Stimulated activated CD8-positive, alpha-beta memory T cell treated with anti-CD3 and anti-CD28 coated beads, Interleukin-7, amount 100 ng/mL, for 4 hours (primary cell): ENCODE results near the gene KIAA1328.
"Not testable (repeated sequence)": the region's sequence is repeated elsewhere in the genome, so short reads cannot be mapped to it uniquely, and the experiment has no call there.

ENCODE experiments used
- DNase-seq, 2 donors: peaks; one replicate each; pipeline ENCODE4 v3.0.0-alpha.2; 2020; ENCODE audit warnings: low read depth in 2 of 2

Gene KIAA1328

GRCh38 chr18:36828630-36829361, at the start of gene KIAA1328, which contains the start of gene TPGS2:
TSS of gene KIAA1328 (plus strand) at chr18:36829127. CDS start at chr18:36829139, 12 bp downstream.
TSS of gene TPGS2 (minus strand) at chr18:36829002. CDS start at chr18:36828767, 235 bp downstream.
- peak; percentile 67 to 84 for DNase-seq

DNA sequence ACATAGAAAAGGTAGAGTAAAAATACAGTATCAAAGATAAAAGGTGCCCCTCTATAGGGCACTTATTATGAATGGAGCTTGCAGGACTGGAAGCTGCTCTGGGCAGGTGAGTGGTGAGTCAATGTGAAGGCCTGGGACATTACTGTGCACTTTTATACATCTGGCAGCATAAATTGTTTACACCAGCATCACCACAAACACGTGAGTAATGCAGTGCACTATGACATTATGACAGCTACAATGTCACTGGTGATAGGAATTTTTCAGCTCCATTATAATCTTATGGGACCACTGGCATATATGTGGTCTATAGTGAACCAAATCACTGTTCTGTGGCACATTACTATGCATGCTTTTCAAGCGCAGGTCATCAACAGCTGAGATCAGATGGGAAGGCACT, 48.2 kb upstream of the KIAA1328 start:
- DNase-seq = no peak

DNA sequence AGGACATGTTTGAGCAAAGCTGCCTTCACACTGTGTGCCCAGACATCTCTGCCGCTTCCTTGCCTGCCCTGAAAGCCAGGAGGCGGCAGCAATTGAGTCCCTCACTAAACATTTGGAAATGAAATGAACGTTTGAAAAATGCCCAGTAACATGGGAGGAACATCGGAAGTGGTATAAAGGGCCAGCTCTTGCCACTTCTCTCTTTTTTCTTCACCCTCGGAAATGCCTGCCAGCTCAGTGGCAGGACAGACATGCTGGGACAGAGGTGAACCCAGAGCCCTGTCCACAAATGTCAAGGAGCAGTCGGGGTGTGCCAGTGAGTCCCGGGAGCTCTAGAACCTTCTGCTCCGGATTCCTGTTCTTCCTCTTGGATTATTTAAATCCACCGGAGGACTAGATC, 46.2 kb upstream of the KIAA1328 start:
- no peak for DNase-seq

- no peak for DNase-seq
These were observed 45.1 kb upstream of the KIAA1328 start for GRCh38 chr18:36783792-36784191.

DNA sequence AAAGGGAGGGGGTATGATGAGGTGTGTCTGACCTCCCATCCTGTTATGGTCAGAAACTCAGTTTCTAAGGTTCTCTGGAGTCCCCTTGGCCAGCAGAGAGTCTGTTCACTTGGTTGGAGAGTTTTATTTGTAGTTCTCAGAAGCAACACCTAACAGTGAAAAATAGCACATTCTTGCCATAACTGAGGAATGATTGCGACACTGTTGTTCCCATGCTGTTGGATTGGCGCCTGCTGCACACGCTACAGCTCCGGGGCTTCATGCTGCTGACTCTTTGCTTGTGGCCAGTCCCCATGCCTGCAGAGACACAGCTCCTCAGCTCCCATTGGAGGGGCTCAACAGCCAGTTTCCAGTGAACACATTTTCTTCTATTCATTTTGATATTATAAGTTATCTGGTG, 42.2 kb upstream of the KIAA1328 start:
- no peak for DNase-seq

DNA sequence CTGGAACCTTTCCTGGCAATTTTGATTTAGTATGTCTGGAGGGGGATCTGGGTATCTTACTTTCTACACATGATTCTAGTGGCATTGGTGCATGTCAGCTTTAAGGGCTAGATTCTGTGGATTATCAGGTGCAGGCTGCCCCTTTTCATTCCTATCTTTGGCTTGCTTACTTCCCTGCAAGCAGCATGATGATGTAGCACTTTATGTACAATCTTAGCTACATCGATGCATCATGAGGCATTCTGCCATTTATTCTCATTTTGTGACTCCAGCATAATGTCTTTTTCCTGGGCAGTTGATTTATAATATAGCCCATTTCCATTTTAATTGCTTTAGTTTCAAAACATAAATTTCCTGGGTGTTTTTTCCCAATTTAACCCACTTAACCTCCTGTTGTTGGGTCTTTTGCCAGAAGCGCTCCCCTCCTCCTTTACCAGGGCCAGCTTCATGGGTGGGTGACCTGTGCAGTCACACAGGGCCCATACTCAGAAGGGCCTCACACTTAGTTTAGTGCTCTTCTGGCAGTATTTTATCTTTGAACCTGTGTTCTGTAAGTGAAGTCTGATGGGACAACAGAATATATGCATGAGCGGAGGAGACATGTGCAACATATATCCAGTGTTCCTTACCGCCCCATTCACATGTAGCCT, 36.2 kb upstream of the KIAA1328 start:
- no peak for DNase-seq

DNA sequence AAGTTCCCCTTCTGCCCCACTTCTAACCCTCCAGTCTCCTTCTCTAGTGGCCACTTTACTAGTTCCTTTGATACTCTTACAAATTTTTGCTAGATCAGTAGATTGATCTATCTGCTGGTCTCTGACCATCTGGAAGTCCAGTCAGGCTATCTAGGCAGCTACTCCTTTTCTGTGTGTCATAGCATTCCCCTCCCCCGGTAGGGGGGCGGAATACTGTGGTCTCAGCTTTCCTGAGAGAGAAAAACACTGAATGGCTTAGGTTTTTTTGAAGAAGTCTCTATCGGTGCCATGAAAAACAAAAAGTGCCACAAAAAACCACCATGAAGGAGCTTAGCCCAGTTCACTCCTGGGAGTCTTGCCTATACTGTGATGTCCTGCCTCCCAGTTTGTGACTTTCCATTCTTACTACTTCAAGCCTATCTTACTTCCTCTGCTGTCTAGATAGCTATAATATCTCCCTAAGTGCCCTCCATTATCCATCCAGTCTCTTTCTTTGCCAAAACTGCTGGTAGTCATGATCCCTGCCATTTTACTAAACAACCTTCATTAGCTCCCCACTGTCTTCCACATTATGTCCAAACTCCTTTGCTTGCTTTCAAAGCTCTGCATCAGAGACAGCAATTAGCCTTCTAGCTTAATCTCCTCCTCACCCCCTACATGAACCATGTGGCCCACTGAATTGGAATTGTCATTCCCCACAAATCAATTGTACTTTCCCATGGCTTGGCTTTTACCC, 30.0 kb upstream of the KIAA1328 start:
- no peak for DNase-seq

- no peak for DNase-seq
These were observed 23.8 kb upstream of the KIAA1328 start for GRCh38 chr18:36805105-36805504.

- DNase-seq = no peak
These were observed 20.2 kb upstream of the KIAA1328 start for GRCh38 chr18:36808681-36809080.

GRCh38 chr18:36809590-36810381, 19.1 kb upstream of the KIAA1328 start:
- no peak for DNase-seq

GRCh38 chr18:36811430-36811829, 17.5 kb upstream of the KIAA1328 start:
- no peak for DNase-seq

DNA sequence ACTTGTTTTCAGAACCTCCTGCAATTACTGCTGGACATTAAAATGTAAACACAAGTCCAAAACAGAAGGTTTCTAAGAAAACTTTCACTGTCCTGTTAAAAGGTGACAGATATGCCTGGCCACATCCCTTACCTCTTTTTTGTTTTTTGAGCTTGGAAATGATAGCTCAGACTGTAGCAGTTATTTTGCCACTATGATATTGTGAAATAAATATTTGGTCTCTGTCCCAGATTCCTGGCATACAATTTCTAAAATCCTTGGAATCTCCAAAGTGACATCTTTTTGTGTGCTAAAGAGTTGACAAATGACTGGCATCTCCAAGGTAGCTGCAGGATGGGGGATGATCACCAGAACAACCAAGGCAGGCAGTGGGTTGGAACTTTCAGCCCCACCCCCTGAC, 17.0 kb upstream of the KIAA1328 start:
- DNase-seq = no peak

DNA sequence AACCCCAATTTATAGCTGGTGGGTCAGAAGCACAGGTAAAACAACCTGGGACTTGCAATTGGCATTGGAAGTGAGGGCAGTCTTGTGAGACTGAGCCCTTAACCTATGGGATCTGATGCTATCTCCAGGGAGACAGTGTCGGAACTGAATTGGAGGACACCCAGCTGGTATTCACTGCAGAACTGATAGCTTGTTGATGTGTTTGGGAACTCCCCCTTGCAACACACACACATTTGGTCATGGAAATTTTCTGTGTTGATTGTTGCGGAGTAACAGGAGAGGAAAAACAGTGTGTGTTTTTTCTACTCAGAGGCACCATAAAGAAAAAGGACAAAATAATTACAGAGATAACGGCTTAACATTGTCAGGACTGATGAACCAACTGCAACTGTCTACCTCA, 16.2 kb upstream of the KIAA1328 start:
- DNase-seq = no peak

- DNase-seq = no peak
These were observed 15.7 kb upstream of the KIAA1328 start for GRCh38 chr18:36813101-36813775.

- no peak for DNase-seq
These were observed 15.1 kb upstream of the KIAA1328 start for GRCh38 chr18:36813824-36814223.

GRCh38 chr18:36814994-36815393, 13.9 kb upstream of the KIAA1328 start:
- DNase-seq = no peak

- DNase-seq = not testable (repeated sequence)
These were observed 12.8 kb upstream of the KIAA1328 start for GRCh38 chr18:36816096-36816495.

GRCh38 chr18:36817039-36817438, 11.9 kb upstream of the KIAA1328 start:
- DNase-seq = no peak

- no peak for DNase-seq
These were observed 10.3 kb upstream of the KIAA1328 start for GRCh38 chr18:36818652-36819051.

DNA sequence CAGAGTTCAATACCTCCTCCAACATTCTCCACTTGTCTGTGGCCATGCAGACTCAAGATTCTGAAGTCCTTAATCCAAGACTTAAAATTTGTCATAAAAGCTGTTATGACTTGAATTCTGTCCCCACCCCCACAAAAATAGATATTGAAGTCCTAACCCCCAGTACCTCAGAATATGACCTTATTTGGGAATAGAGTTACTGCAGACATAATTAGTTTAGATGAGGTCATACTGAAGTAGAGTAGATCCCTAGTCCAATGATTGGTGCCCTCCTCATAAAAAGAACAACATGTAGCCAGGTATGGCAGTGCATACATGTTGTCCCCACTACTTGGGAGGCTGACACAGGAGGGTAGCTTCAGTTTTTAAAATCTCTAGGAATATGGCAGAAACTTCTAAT, 9.3 kb upstream of the KIAA1328 start:
- DNase-seq = no peak

DNA sequence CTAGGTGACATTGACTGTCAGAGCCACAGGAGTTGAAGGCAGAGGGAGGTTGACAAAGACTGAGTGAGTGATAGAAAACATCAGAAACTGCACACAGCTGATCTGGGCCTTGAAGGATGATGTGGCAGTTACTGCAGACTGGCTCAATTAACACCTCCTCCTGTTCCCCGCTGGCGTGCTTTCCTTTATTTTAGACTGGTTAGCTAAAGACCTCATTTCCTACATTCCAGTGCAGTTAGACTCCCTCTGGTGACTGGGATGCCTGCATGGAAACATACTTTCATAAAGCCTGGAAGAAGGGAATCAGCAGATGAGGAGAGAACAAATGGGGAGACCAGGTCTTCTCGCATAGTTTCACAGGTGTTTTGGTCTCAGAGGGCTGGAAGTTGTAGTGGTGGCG, 7.2 kb upstream of the KIAA1328 start:
- DNase-seq = no peak
